Activated naive CD8-positive, alpha-beta T cell treated with anti-CD3 and anti-CD28 coated beads, Interleukin-2, amount 50 U/mL, for 24 hours (primary cell): Measurements from ENCODE around the gene HDAC7.
A peak's percentile ranks its signal among the peaks of the same experiment; 100 is the strongest.

Experiments used
- ATAC-seq: fragments of 150-1000 bp; cut with Tn5 transposase; one replicate; pipeline ENCODE4 v1.10.0; 2021
- DNase-seq: peaks from one replicate; pipeline ENCODE4 v3.0.0; 2021
- H3K27ac Mint-ChIP-seq: one replicate; pipeline ENCODE4 v1.8.0; 2021; ENCODE audit warnings: mild to moderate bottlenecking, mixed read lengths
- H3K27me3 Mint-ChIP-seq: one replicate; pipeline ENCODE4 v1.8.0; 2021; ENCODE audit warnings: mixed read lengths
- H3K36me3 Mint-ChIP-seq: one replicate; pipeline ENCODE4 v1.8.0; 2021; ENCODE audit warnings: low read depth, mixed read lengths
- H3K4me1 Mint-ChIP-seq: one replicate; pipeline ENCODE4 v1.8.0; 2021; ENCODE audit warnings: mixed read lengths
- H3K4me3 Mint-ChIP-seq: one replicate; pipeline ENCODE4 v1.8.0; 2021; ENCODE audit warnings: mild to moderate bottlenecking, moderate library complexity, mixed read lengths
- H3K9me3 Mint-ChIP-seq: one replicate; pipeline ENCODE4 v1.8.0; 2021; ENCODE audit warnings: mixed read lengths

HDAC7 gene

DNA sequence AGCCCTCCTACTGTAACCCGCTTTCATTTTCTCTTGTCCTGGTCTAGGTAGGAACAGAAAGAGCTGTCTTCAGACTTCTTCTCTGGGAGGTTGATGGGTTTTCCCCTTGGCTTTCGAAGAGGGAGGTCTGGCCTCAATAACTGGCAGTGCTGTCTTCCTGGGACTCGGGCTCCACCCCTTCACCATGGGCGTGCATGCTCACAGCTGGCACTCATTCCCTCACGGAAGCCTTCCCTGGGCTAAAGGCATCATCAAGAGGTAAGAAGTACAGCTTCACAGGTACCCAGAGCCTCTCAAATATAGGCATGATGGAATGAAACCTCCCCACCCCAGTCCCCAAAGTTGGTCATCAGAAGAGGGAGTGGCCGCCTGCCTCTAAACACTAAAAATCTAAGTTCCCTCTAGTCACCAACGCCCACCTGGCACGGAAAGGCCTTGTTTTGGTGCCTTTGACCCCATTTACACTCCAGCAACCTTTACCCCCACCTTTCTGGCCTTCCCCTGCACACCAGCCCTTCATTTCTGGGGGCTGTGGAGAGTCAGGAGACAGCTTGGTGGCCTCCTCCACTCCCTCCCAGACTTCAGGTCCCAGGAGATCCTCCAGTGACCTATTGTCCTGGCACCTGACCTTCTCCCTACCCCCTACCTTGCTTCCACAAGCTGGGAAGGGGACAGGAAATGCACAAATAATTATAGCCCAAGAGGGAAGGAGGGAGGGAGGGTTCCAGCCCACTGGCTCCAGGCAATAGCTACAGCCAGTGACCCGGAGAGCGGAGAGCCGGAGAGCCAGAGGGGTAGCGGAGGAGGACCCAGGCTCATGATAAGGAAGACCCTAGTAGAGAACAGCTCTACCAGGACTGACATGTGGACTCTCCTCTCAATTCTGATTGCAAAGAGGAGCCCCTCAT, 63.8 kb downstream of the HDAC7 start:
- Mint-ChIP-seq H3K4me3 (peak overlapping the region; percentile 0), H3K27me3 (peaks cover 7% of the 10 kb centered on the region), H3K36me3 (no peaks in the 10 kb centered on the region), H3K9me3 (no peaks in the 10 kb centered on the region), H3K27ac (peak overlapping the region; percentile 25), H3K4me1 (peaks cover 38% of the 10 kb centered on the region)
- DNase-seq (peak; percentile 43), ATAC-seq (peak; percentile 68)

DNA sequence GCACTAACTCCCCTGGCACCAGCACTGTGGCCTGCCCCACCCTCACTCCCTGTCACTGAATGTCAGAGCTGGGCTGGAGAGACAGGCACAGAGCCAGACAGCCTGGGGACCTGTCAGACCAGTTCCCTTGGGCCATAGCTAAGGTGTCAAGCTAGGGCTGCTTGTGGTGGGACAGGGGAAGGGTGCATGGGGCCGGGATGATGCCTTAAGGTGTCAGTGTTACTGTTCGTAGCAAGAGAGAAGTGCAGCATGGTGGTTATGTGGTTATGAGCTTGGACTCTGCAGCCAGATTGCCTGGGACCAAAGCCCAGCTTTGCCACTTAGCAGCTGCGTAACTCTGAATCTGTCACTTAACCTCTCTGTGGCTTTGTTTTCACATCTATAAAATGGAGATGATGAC, 64.8 kb downstream of the HDAC7 start:
- peaks cover 38% of the 10 kb centered on the region for H3K4me1 Mint-ChIP-seq
- H3K27me3 Mint-ChIP-seq, result peaks cover 3% of the 10 kb centered on the region
- no peaks in the 10 kb centered on the region for H3K36me3 Mint-ChIP-seq
- peak overlapping the region; percentile 25 for H3K27ac Mint-ChIP-seq
- H3K4me3 Mint-ChIP-seq, result no peak overlapping the region
- no peak for ATAC-seq
- no peak for DNase-seq
- no peaks in the 10 kb centered on the region for H3K9me3 Mint-ChIP-seq

DNA sequence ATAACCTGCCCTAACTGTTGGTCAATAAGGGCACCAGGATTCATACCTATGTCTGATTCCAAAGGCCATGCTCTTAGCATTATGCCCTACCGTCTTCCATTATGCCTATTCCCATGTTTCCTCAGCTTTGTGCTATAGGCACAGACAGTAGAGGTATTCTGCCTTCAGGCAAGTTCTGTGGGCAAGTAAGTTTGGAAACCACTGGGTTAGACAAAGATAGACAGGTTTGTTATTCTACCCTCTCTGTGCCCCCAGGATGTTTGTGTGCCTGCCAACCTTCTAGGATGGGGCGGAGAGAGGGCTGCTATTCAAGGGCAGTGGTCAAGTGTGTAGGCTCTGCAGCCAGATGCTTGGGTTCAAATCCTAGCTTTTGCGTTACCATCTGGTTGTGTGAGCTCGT, 65.6 kb downstream of the HDAC7 start:
- no peaks in the 10 kb centered on the region for H3K9me3 Mint-ChIP-seq
- H3K4me1 Mint-ChIP-seq, result peaks cover 35% of the 10 kb centered on the region
- H3K36me3 Mint-ChIP-seq, result no peaks in the 10 kb centered on the region
- H3K4me3 Mint-ChIP-seq, result no peak overlapping the region
- ATAC-seq, result no peak
- no peak for DNase-seq
- peaks cover 3% of the 10 kb centered on the region for H3K27me3 Mint-ChIP-seq
- H3K27ac Mint-ChIP-seq, result peak overlapping the region; percentile 48

DNA sequence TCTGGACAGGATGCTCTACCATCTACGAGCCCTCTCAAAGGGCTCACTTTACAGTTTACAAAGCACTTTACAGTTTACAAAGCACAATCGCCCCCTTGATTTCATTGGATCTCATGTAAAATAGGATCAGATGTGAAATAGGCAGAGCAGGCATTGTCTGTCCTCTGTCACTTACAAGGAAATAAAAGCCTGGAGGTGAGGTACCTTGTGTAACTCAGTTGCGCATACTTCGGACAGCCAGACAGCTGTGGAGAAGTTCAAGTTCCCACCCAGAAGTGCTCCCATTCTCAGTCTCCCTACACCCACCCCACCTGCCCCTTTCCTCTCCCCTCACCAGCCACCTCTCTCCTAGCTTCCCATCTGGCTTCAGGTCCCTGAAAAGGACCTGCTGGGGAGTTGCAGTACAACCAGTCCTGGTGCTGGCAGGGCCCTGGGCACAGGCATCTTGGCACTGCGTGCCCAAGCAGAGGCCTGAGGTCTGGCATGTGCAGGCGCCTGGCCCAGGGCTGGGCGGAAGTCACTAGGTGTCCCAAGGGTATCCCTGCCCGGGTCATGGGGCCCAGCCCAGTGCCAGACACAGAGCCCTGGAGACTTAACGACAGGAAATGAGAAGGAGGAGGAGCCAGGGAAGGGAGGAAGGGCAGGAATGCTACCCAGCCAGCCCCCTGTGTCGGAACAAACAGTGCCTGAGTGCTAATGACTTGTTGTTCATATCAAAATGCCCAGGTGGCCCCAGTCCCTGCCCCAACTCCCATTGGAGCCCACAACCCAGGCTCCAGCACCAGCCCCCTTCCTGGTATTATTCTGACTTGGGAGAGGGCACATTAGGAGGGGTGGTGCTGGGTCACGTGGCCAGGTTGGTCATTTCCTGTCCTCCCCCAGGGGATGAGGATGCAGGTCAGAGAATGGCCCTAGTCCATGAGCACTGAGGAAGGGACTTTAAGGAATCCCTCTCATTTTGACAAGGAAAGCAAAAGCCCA, 66.4 kb downstream of the HDAC7 start:
- Mint-ChIP-seq H3K4me1 (peaks cover 34% of the 10 kb centered on the region), H3K27ac (no peak overlapping the region), H3K27me3 (peaks cover 3% of the 10 kb centered on the region), H3K4me3 (no peak overlapping the region), H3K9me3 (no peaks in the 10 kb centered on the region), H3K36me3 (no peaks in the 10 kb centered on the region)
- no peak for ATAC-seq
- DNase-seq, result no peak

DNA sequence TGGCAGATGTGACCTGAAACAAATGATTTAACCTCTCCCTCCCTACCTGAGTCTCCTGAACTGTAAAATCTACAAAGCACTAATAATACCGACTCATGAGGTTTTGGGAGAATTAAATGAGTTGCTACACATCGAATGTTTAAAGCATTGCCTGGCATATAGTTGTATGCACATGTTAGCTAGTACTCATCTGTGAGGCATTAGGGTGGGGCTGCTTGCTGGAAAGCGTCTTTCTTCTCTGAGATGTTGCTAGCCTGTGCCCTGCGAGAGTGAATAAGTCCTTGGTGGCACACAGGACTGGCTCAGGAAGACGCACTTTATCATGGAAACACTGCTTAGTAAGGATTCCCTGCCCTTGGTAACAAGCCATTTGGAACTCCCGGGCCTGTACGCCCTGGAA, 67.2 kb downstream of the HDAC7 start:
- Mint-ChIP-seq H3K27ac (no peak overlapping the region), H3K36me3 (no peaks in the 10 kb centered on the region), H3K9me3 (no peaks in the 10 kb centered on the region), H3K27me3 (peaks cover 3% of the 10 kb centered on the region), H3K4me1 (peaks cover 30% of the 10 kb centered on the region), H3K4me3 (no peak overlapping the region)
- DNase-seq, result no peak
- no peak for ATAC-seq

DNA sequence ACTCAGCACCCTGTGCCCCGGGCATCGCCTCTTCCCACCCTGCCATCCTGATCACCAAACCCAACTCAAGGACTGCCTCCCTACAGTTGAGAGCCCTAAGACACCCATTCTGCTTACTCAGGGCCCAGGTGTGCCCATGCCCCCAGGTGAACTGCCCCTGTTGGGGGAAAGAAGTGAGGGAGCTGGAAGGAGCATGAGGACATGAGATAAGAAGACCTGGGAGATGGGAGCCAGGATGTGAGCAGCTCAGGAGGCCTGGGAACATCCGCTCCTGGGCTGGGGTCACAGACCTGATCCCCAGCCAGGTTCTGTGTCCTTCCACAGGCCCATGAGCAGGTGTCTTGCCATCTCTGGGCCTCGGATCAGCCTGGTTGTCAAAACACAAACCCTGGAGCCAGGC, 67.6 kb downstream of the HDAC7 start:
- DNase-seq (no peak), ATAC-seq (no peak)
- H3K4me1 Mint-ChIP-seq, result peaks cover 26% of the 10 kb centered on the region
- no peak overlapping the region for H3K4me3 Mint-ChIP-seq
- H3K27me3 Mint-ChIP-seq, result peaks cover under 1% of the 10 kb centered on the region
- no peak overlapping the region for H3K27ac Mint-ChIP-seq
- H3K9me3 Mint-ChIP-seq, result no peaks in the 10 kb centered on the region
- no peaks in the 10 kb centered on the region for H3K36me3 Mint-ChIP-seq

DNA sequence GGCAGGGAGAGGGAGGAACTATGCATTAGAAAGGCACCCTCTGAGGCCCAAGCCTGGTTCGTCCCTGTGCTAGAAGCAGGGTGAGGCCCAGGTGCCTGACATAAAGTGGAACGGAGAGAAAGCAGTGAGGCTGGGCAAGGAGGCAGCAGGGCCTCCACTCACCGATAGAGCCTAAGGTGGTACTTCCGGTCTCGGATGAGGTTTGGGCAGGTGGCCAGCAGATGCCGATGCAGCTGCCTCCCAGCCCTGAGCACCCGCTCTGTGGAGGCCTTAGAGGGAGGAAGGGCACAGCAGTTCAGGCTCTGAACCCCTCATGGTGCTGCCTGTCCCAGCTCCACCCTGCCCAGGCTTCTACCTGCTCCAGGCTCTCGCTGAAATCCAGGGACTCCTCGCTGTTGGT, 68.1 kb downstream of the HDAC7 start:
- Mint-ChIP-seq H3K4me3 (no peak overlapping the region), H3K4me1 (peaks cover 21% of the 10 kb centered on the region), H3K9me3 (no peaks in the 10 kb centered on the region), H3K36me3 (no peaks in the 10 kb centered on the region), H3K27ac (no peak overlapping the region), H3K27me3 (no peaks in the 10 kb centered on the region)
- ATAC-seq (no peak), DNase-seq (no peak)

DNA sequence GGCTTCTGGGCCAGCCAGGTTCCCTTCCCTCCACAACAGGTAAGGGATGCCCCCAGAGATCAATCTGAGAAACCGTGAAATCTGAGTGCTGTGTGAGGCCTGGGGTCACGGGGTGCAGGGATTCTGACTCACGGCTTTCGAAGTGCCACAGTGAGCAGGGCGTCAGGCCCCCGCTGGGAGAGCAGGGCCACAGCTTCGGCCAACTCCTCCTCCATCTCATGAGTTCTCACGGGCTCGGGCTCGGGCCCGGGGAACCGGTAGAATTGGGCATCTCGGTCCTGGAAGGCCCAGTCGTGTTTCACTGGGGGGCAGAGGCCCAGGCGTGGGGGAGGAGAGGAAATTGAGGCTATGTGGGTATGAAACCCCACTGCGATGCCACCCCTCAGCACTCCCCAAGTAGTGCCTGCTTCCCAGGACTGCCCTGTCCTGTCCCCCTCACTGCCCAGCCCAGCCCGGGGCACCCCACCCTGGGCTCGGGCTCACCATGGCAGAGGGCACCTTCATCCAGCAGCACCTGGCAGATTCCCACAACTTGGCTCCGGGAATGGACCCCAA, 68.7 kb downstream of the HDAC7 start:
- H3K27ac Mint-ChIP-seq, result no peak overlapping the region
- no peak for ATAC-seq
- H3K4me1 Mint-ChIP-seq, result peaks cover 16% of the 10 kb centered on the region
- no peak overlapping the region for H3K4me3 Mint-ChIP-seq
- H3K27me3 Mint-ChIP-seq, result no peaks in the 10 kb centered on the region
- no peaks in the 10 kb centered on the region for H3K9me3 Mint-ChIP-seq
- no peaks in the 10 kb centered on the region for H3K36me3 Mint-ChIP-seq
- DNase-seq, result no peak

DNA sequence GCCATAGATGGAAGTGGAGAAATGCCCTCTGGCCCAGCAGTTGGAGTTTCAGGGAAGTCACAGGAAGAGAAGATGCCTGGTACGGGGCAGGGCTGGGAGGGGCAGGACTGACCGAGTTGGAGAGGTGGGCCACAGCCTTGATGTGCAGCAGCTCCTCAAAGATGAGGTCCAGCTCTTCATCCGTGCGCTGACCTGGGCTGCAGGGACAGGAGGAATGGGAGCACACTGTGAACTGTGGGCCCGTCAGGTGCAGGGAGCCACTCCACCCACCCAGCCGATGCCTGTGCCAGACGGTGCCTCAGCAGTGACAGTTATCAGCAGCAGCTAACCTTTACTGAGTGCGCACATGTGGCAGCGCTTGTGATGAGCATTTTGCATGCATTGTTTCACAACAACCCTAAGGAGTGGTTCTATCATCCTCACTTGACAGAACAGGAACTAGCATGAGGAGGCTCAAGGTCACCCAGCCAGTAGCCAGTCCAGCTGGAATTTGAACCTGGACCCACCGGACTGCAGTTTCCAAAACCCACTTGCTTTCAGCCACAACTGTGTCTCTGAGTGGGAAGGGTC, 69.4 kb downstream of the HDAC7 start:
- DNase-seq (no peak), ATAC-seq (no peak)
- Mint-ChIP-seq H3K4me3 (no peak overlapping the region), H3K9me3 (no peaks in the 10 kb centered on the region), H3K27ac (no peak overlapping the region), H3K4me1 (peaks cover 9% of the 10 kb centered on the region), H3K27me3 (no peaks in the 10 kb centered on the region), H3K36me3 (no peaks in the 10 kb centered on the region)

DNA sequence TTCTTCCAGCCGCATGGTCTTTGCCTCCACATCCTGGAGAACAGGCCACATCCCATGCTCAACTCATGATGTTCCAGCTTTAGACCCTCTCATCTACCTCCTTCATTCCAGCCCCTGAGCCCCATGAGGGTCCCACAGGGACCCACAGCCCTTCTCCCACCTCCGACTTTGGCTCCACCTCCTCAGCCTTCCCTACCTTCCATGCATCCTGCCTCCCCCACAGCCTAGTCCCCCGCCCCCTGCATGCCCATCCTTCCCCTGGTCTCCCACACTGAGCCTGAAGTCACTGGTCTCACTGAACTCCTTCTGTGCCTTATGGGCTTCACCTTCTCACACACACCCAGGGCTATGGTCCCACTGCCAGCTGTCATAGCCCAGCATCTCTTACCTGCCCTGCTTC, 70.8 kb downstream of the HDAC7 start:
- no peak overlapping the region for H3K4me3 Mint-ChIP-seq
- H3K4me1 Mint-ChIP-seq, result peaks cover 4% of the 10 kb centered on the region
- no peaks in the 10 kb centered on the region for H3K36me3 Mint-ChIP-seq
- no peak overlapping the region for H3K27ac Mint-ChIP-seq
- H3K27me3 Mint-ChIP-seq, result peaks cover 4% of the 10 kb centered on the region
- DNase-seq (no peak), ATAC-seq (no peak)
- H3K9me3 Mint-ChIP-seq, result no peaks in the 10 kb centered on the region

DNA sequence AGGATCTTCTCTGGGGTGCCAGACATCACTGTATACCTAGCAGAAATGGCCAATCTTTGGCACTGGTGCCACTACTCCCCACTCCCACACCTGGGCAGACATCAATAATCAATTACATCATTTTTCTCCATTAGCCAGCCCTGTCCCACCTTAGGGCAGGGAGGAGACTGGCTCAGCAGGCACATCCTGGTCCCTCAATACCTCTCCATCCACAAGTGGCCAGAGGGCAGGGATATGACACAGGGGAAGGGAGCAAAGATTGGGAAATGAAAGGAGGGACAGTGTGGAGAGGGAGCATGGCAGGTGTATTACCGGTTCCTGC, 71.2 kb downstream of the HDAC7 start:
- Mint-ChIP-seq H3K4me1 (no peaks in the 10 kb centered on the region), H3K4me3 (no peak overlapping the region), H3K27ac (no peak overlapping the region), H3K9me3 (no peaks in the 10 kb centered on the region), H3K27me3 (peaks cover 4% of the 10 kb centered on the region), H3K36me3 (no peaks in the 10 kb centered on the region)
- ATAC-seq (no peak), DNase-seq (no peak)

DNA sequence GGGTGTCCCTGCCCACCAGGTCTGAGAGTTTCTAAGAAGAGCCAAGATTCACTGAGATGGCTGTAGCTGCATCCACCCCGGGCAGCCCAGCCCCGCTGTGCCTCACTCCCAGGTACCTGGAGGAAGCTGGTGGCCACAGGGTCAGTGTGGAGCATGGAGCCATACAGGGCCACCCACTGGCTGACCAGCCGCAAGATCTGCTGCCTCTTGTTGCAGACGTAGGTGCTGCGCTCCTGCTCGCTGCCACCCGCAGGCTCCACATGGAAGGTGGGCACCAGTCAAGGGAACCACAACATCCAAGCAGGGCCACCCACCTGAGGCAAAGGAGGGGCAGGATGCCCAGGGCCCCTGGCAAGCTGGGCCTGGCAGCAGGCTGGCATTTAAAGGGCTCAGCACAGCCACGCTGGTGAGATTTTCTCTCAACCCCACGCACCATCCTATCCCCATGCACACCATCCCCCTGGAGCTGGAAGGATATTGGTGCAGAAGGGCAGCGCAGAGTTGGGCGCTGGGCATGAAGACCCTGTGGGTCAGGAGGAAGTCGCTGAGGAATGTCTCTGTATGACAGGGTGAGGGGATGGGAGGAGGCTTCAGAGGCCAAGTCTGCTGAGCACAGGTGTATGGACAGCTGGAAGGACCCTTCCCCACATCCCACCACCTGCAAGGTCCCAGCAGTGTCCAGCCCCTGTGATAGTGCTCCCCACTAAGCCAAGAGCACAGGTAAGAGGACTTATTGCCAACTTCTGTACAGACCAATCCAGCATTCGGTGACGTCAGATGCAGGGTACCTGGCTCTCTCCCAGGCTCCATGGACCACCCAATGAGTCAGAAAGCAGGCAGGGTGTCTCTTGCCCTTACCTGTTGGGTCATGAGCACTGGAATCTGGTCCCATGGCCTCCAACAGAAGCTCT, 71.9 kb downstream of the HDAC7 start:
- peaks cover 4% of the 10 kb centered on the region for H3K27me3 Mint-ChIP-seq
- H3K27ac Mint-ChIP-seq, result no peak overlapping the region
- ATAC-seq (no peak), DNase-seq (no peak)
- H3K36me3 Mint-ChIP-seq, result no peaks in the 10 kb centered on the region
- H3K9me3 Mint-ChIP-seq, result no peaks in the 10 kb centered on the region
- H3K4me1 Mint-ChIP-seq, result no peaks in the 10 kb centered on the region
- H3K4me3 Mint-ChIP-seq, result no peak overlapping the region

DNA sequence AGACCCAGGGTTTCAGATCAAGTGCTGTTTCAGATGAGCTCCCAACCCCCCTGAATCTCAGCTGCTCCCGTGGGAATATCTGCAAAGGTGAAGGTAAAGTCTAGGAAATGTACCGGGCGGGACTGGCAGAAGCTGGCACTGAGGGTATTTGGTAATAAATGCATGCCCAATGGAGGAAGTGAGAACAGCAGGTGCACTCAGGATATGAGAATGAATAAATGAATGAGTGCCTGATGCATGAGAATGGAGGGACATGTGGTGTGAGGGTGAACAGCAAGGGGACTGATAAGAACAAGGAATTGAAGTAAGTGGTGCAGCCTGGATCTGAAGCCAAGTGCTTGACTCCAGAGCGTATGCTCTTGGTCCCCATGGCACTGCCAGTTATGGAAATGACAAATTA, 72.6 kb downstream of the HDAC7 start:
- DNase-seq (no peak), ATAC-seq (no peak)
- H3K4me1 Mint-ChIP-seq, result no peaks in the 10 kb centered on the region
- H3K4me3 Mint-ChIP-seq, result no peak overlapping the region
- peaks cover 4% of the 10 kb centered on the region for H3K27me3 Mint-ChIP-seq
- no peaks in the 10 kb centered on the region for H3K36me3 Mint-ChIP-seq
- H3K9me3 Mint-ChIP-seq, result no peaks in the 10 kb centered on the region
- no peak overlapping the region for H3K27ac Mint-ChIP-seq

DNA sequence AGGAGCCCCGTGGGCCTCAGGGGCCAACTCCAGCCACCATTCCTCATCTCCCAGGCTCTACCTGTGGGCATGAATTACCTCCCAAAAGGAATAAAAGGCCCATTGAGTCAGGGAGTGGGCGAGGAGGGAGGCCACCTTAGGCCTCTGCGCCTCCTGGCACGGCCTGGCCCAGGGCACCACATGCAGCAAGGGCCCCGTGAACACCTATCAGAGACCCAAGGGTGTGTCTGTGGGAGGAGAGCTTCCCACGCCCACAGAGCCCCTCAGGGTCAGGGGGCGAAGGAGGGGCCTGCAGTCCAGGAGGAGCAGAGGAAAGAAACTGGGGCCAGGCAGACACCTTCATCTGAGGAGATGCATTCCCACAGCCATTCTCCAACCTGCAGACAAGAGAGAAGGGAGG, 73.2 kb downstream of the HDAC7 start:
- no peaks in the 10 kb centered on the region for H3K9me3 Mint-ChIP-seq
- no peaks in the 10 kb centered on the region for H3K36me3 Mint-ChIP-seq
- peaks cover 4% of the 10 kb centered on the region for H3K27me3 Mint-ChIP-seq
- no peak overlapping the region for H3K27ac Mint-ChIP-seq
- peaks cover 5% of the 10 kb centered on the region for H3K4me1 Mint-ChIP-seq
- no peak overlapping the region for H3K4me3 Mint-ChIP-seq
- ATAC-seq (no peak), DNase-seq (no peak)
